Mesodermal cell (in vitro differentiated cells): ENCODE data around the gene SOWAHA.

ENCODE experiments used
- H3K27ac ChIP-seq: 2 replicates; pipeline ENCODE4 v1.7.0; 2013; ENCODE audit warnings: mild to moderate bottlenecking, low read depth, low read length, moderate library complexity; ENCODE audit not compliant: severe bottlenecking
- H3K36me3 ChIP-seq: 2 replicates; pipeline ENCODE4 v1.7.1; 2013; ENCODE audit warnings: mild to moderate bottlenecking, low read length, moderate library complexity; ENCODE audit not compliant: control insufficient read depth, insufficient read depth
- H3K4me1 ChIP-seq: one replicate; pipeline ENCODE4 v1.7.1; 2013; ENCODE audit warnings: mild to moderate bottlenecking, low read length; ENCODE audit not compliant: insufficient read depth, control insufficient read depth, poor library complexity, severe bottlenecking
- H3K4me3 ChIP-seq: 2 replicates; pipeline ENCODE4 v1.7.0; 2013; ENCODE audit warnings: low read length, control low read depth, mild to moderate bottlenecking; ENCODE audit not compliant: insufficient read depth, poor library complexity, severe bottlenecking; ENCODE audit errors: extremely low read depth
- H3K9me3 ChIP-seq: 2 replicates; pipeline ENCODE4 v1.7.1; 2013; ENCODE audit warnings: mild to moderate bottlenecking, low read length, moderate library complexity; ENCODE audit not compliant: control insufficient read depth
- WGBS, 2 experiments: methylation state at CpG; one replicate each; pipeline ENCODE4 v1.1.5; 2013; ENCODE audit warnings: missing lambda C conversion rate in 2 of 2; ENCODE audit not compliant: insufficient coverage in 2 of 2; 5-methylcytosine and 5-hydroxymethylcytosine counted together

SOWAHA gene

GRCh38 chr5:132772291-132773070, 40.6 kb upstream of the SOWAHA start:
- H3K27ac ChIP-seq = peak overlapping the region; percentile 93
- H3K9me3 ChIP-seq = no peaks in the 10 kb centered on the region
- 92% methylated on average over 5 to 7 of the region's 8 CpGs for WGBS, 2 experiments

GRCh38 chr5:132773114-132773513, 40.0 kb upstream of the SOWAHA start:
- H3K27ac ChIP-seq = no peak overlapping the region
- peaks cover 2% of the 10 kb centered on the region for H3K36me3 ChIP-seq
- WGBS, 2 experiments = 86 to 96% methylated on average over 4 of the region's 5 CpGs

More at GRCh38 chr5:132772291-132773070, 40.6 kb upstream of the SOWAHA start:
- Histone ChIP-seq H3K4me3 (no peak overlapping the region), H3K36me3 (peaks cover 2% of the 10 kb centered on the region), H3K4me1 (peaks cover 25% of the 10 kb centered on the region)

DNA sequence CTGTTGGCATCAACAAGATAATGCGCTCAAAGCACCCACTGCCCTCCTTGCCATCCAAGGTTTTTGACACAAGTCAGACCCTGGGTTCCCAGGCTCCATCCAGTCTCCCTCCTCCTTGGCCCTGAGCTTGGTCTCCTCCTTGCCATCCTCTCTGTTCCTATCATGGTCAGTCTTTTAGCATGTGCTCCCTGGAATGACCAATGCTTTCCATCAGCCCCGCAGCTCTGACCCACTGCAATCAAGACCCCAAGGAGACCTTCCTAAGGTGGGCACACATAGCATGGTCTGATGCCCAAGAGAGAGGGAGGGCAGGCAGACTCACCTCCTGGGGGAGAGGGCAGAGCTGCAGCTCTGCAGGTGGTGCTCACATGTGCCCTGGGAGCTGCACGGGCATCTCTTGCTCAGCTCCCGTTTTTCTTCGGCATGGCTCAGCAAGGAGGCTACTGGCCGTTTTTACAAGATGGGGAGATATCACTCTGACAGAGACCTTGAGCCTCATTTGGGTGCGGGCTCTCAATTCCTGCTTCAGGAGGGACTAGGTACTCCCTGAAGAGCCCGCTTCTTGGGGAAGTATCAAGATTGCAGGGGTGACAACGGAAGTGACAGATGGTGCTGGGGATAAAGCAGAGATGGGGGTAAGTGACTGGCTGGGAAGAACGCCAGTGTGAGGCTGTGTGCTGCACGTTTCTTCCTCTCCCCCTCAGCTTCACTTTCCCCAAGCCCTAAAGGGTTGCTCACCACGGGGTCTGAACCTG, 39.3 kb upstream of the SOWAHA start:
- WGBS, 2 experiments = 91% methylated on average over 9 to 11 of the region's 12 CpGs
- H3K9me3 ChIP-seq = no peaks in the 10 kb centered on the region
- no peak overlapping the region for H3K4me3 ChIP-seq
- peaks cover 27% of the 10 kb centered on the region for H3K4me1 ChIP-seq
- H3K27ac ChIP-seq = no peak overlapping the region
- H3K36me3 ChIP-seq = peaks cover 2% of the 10 kb centered on the region

More at GRCh38 chr5:132773114-132773513, 40.0 kb upstream of the SOWAHA start:
- H3K9me3 ChIP-seq = no peaks in the 10 kb centered on the region
- H3K4me1 ChIP-seq = peaks cover 29% of the 10 kb centered on the region
- H3K4me3 ChIP-seq = no peak overlapping the region

GRCh38 chr5:132774406-132774805, 38.7 kb upstream of the SOWAHA start:
- peaks cover 2% of the 10 kb centered on the region for H3K36me3 ChIP-seq
- WGBS, 2 experiments = 100% methylated on average over 2 of the region's 3 CpGs
- H3K9me3 ChIP-seq = no peaks in the 10 kb centered on the region
- H3K4me1 ChIP-seq = peaks cover 27% of the 10 kb centered on the region
- H3K27ac ChIP-seq = no peak overlapping the region
- no peak overlapping the region for H3K4me3 ChIP-seq

DNA sequence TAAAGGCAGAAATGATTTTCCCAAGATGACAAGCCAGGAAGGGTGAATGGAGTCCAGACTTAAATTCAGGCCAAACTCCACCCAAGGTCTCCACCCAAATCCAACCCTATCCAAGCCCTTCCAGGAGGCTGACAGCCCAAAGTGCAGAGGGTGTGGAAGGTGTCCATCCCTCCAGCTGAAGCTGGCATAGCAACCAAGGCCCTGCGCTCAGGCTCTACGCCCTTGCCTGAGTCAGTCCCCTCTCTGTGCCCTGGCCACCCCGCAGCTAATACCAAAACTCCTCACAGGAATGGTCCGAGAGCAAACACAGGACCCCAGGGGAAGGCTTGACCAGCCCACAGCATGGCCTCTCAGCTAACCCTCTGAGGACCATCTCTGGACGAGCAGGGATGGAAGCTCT, 38.2 kb upstream of the SOWAHA start:
- no peak overlapping the region for H3K4me3 ChIP-seq
- peaks cover 2% of the 10 kb centered on the region for H3K36me3 ChIP-seq
- H3K4me1 ChIP-seq = peaks cover 27% of the 10 kb centered on the region
- 96 to 100% methylated on average over 4 to 5 of the region's 5 CpGs for WGBS, 2 experiments
- H3K27ac ChIP-seq = no peak overlapping the region
- no peaks in the 10 kb centered on the region for H3K9me3 ChIP-seq

- WGBS, 2 experiments = 88 to 92% methylated on average over 4 to 6 of the region's 7 CpGs
- H3K36me3 ChIP-seq = peaks cover under 1% of the 10 kb centered on the region
- H3K4me1 ChIP-seq = peaks cover 26% of the 10 kb centered on the region
- no peaks in the 10 kb centered on the region for H3K9me3 ChIP-seq
- H3K27ac ChIP-seq = peak overlapping the region; percentile 19
- no peak overlapping the region for H3K4me3 ChIP-seq
Measured at GRCh38 chr5:132775476-132775961, 37.6 kb upstream of the SOWAHA start.

- Histone ChIP-seq H3K36me3 (no peaks in the 10 kb centered on the region), H3K4me3 (peak overlapping the region; percentile 68), H3K9me3 (no peaks in the 10 kb centered on the region), H3K27ac (no peak overlapping the region), H3K4me1 (peaks cover 18% of the 10 kb centered on the region)
- WGBS, 2 experiments = 4 to 5% methylated on average over 17 to 32 of the region's 39 CpGs
Measured at GRCh38 chr5:132776131-132776937, 36.8 kb upstream of the SOWAHA start.

DNA sequence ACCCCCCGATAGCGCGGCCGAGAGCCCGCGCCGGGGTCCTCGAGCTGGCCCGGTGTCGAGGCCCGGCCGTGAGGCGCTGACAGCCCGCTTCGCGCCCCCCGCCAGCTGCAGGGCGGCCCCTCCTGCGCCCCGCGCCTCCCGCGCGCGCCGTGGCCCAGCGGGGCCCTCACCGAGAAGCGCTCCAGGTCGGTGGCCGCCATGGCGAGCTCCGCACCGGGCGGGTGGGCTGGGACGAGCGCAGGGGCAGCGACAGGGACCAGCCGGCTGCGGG, 36.2 kb upstream of the SOWAHA start:
- H3K27ac ChIP-seq = no peak overlapping the region
- H3K36me3 ChIP-seq = no peaks in the 10 kb centered on the region
- peak overlapping the region; percentile 68 for H3K4me3 ChIP-seq
- WGBS, 2 experiments = 0% methylated on average over 30 to 37 of the region's 40 CpGs
- H3K9me3 ChIP-seq = no peaks in the 10 kb centered on the region
- H3K4me1 ChIP-seq = peaks cover 19% of the 10 kb centered on the region

- Histone ChIP-seq H3K4me3 (peak within 1 kb of the TSS; percentile 68), H3K4me1 (peaks cover 16% of the 10 kb centered on the region), H3K36me3 (no peaks in the 10 kb centered on the region), H3K9me3 (no peaks in the 10 kb centered on the region), H3K27ac (no peak within 1 kb of the TSS)
- WGBS, 2 experiments = 22 to 23% methylated on average over 61 to 65 of the region's 82 CpGs
Measured at GRCh38 chr5:132777209-132778069, 35.7 kb upstream of the SOWAHA start, which contains the start of gene SEPTIN8. TSS of gene SEPTIN8 (minus strand) at chr5:132777239. CDS start at chr5:132777137, 102 bp downstream.

GRCh38 chr5:132778129-132778528, 35.0 kb upstream of the SOWAHA start:
- Histone ChIP-seq H3K9me3 (no peaks in the 10 kb centered on the region), H3K4me1 (peaks cover 16% of the 10 kb centered on the region), H3K36me3 (no peaks in the 10 kb centered on the region), H3K27ac (no peak overlapping the region), H3K4me3 (no peak overlapping the region)
- WGBS, 2 experiments = 81 to 87% methylated on average over 3 of the region's 4 CpGs
